ENCODE measurements around the gene TNFRSF14.

- no peak for TF ChIP-seq CTCF (IDR thresholded peaks at IDR 0.05)
- no peak for TF ChIP-seq POLR2A (IDR thresholded peaks at IDR 0.05)
Measured at GRCh38 chr1:2526824-2527555, 29.2 kb upstream of the TNFRSF14 start.

All from lower leg skin (tissue), 3 donors.